DOHH2 (cell line): Measurements from ENCODE around the gene NPIPB8.

Experiments
- EZH2phosphoT487 ChIP-seq: fragments of 200-600 bp; sonication (generic); IDR thresholded peaks from 2 replicates; pipeline ENCODE4 v1.6.1; 2017; ENCODE audit warnings: borderline replicate concordance, mild to moderate bottlenecking, antibody characterized with exemption, low read length, moderate library complexity, mixed read lengths
- TF ChIP-seq, protein P1 (sequence below): fragments of 200-600 bp; sonication (generic); IDR thresholded peaks from one replicate; pipeline ENCODE4 v1.5.1; 2014; ENCODE audit warnings: antibody characterized with exemption, mild to moderate bottlenecking, low read depth, low read length; ENCODE audit not compliant: poor library complexity, severe bottlenecking

DNA sequence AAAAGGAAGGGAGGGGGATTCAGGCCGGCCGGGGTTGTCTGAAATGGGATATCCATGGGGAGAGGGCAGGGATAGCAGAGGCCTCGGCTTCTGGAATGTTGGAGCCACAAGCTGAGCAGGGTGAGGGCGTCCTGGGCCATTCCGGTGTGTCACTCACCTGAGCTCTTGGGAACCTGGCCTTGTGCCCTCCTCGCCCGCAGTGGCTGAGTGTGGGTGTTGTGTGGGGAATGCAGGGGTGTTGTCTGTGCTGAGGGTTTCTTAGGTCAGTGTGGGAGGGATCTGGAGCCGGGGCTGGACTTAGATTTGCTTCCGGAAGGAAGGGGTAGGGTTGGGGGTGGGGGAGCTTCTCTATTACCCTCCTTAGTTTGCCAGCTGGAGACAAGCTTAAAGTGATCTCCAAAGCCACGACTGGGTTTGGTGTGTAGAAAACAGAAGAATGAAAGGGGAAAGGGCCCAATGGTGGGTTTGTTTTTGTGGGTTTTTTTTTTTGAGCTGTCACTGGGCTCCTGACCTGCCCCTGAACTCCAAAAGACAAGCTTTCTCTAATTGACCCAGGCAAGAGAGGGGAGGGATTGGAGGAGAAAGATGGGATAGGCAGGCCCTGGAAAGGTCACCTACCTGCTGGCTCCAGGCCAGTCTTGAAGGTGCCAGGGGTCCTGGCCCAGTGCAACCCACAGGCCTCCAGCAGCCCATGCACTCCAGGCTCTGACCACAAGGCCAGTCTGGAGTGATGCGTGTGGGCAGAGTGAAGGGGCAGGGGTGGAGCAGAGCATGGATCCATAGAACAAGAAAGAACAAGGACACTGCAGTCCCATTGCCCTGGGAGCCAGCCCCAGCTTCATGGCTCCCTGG is 40.8 kb upstream of the NPIPB8 start, which contains the start of gene SULT1A2:
- TF ChIP-seq, protein P1, sequence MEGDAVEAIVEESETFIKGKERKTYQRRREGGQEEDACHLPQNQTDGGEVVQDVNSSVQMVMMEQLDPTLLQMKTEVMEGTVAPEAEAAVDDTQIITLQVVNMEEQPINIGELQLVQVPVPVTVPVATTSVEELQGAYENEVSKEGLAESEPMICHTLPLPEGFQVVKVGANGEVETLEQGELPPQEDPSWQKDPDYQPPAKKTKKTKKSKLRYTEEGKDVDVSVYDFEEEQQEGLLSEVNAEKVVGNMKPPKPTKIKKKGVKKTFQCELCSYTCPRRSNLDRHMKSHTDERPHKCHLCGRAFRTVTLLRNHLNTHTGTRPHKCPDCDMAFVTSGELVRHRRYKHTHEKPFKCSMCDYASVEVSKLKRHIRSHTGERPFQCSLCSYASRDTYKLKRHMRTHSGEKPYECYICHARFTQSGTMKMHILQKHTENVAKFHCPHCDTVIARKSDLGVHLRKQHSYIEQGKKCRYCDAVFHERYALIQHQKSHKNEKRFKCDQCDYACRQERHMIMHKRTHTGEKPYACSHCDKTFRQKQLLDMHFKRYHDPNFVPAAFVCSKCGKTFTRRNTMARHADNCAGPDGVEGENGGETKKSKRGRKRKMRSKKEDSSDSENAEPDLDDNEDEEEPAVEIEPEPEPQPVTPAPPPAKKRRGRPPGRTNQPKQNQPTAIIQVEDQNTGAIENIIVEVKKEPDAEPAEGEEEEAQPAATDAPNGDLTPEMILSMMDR = no peak
- TF ChIP-seq EZH2phosphoT487 = no peak
